HG03439 (cell line): ENCODE measurements around the gene YPEL2.
"Not testable (repeated sequence)": the region's sequence is repeated elsewhere in the genome, so short reads cannot be mapped to it uniquely, and the experiment has no call there.

ENCODE experiments used
- ATAC-seq: cut with Tn5 transposase; IDR thresholded peaks from one replicate; pipeline ENCODE4 v1.9.1; 2021; ENCODE audit warnings: mild to moderate bottlenecking, moderate library complexity; ENCODE audit not compliant: unreplicated experiment

Gene YPEL2

DNA sequence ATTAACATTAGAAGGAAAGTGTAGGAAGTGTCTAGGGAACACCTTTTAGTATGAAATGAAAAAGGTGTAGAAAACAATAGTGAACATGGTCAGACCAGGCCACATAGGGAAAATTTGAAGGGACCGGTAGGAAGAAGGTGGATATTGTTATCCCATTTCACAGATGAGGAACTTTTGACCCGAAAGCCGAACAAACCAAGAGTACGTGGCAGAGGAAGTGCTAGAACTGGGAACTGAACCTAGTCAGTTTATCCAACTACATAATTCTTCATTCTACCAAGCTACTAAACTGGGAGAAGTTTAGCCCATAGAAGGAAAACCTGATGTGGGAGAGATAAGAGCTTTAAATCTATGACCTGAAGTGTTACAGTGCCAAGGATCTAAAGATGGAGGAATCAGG is 43.2 kb downstream of the YPEL2 start:
- no peak for ATAC-seq

DNA sequence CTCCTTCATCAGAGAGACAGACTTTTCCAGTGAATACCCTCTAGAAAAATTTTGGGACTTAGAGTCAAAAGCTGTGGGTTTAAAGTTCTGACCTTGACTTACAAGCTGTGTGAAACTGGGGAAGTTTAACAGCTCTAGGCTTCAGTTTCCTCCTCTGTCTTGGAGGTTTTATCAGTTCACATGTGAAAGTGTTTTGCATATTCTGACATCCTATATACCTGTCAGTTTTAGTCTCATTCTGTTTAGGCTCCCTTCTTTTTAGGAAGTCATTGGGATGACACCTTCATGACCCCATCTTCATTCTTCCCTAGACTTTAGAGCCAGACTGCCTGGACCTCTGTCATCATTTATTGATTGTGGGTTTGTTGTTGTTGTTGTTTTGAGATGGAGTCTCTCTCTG is 44.4 kb downstream of the YPEL2 start:
- no peak for ATAC-seq

DNA sequence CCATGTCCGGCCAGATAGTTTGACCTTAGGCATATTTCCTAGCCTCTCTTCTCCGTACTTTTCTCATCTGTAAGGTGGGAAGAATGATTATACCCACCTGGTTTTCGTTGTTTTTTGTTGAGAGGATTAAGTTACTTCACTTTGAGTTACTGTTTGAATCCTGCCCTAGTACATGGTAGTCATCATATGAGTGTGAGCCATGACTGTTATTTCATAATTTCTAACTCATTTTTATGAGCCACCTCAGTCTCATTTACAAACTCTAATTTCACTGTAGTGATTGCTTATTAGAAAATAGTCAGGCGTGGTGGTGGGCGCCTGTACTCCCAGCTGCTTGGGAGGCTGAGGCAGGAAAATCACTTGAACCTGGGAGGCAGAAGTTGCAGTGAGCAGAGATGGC is 45.1 kb downstream of the YPEL2 start:
- no peak for ATAC-seq

DNA sequence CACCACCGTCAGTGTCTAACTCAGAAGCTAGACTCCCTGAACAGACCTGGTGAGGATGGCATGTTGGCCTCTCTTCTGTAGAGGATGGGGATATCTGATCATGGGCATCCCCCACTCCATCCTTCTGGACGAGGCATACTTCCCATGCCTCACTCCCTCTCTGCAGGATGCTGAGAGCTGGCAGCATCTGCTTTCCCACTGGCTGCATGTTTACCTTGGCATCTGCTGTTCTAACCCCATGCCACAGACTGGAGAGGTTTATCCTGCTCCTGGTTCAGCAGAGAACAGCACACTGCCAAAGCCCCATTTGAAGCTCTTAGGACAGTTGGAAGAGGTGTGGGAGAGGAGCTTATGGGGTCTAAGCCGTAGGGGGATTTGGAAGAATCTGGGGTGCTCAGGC is 46.0 kb downstream of the YPEL2 start:
- no peak for ATAC-seq

DNA sequence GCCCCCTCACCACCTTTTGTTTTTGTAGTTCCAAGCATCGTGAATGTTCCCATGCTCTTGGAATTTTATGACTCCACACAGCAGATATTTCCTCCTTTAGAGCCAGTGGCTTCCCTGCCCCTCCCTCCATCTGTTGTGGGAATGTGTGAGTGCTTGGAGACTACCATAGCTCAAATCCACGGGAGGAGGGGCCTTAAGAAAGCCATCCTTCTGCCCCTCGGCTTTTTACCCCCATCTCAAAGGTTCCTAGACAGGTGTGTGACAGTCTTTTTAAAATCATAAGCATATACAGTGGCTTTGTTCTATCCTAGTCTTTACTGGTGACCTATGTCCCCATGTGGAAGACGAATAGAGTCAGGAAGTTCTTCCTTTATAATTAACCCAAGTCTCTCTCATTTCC is 47.2 kb downstream of the YPEL2 start:
- no peak for ATAC-seq

DNA sequence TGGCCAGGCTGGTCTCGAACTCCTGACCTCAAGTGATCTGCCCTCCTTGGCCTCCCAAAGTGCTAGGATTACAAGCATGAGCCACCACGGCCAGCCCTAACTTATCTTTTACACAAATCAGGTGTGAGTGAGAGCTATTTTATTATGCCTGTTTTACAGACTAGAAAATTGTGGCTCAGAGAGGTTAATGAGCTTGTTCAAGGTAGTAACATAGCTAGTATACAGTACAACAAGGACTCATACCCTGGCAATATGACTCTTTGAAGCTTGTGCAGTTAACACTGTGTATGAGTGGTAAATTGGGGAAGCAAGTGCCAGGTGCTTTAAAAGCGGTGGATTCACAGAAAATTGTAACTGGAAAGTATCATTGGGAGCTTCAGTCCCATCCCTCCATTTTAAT is 49.0 kb downstream of the YPEL2 start:
- ATAC-seq, result no peak

DNA sequence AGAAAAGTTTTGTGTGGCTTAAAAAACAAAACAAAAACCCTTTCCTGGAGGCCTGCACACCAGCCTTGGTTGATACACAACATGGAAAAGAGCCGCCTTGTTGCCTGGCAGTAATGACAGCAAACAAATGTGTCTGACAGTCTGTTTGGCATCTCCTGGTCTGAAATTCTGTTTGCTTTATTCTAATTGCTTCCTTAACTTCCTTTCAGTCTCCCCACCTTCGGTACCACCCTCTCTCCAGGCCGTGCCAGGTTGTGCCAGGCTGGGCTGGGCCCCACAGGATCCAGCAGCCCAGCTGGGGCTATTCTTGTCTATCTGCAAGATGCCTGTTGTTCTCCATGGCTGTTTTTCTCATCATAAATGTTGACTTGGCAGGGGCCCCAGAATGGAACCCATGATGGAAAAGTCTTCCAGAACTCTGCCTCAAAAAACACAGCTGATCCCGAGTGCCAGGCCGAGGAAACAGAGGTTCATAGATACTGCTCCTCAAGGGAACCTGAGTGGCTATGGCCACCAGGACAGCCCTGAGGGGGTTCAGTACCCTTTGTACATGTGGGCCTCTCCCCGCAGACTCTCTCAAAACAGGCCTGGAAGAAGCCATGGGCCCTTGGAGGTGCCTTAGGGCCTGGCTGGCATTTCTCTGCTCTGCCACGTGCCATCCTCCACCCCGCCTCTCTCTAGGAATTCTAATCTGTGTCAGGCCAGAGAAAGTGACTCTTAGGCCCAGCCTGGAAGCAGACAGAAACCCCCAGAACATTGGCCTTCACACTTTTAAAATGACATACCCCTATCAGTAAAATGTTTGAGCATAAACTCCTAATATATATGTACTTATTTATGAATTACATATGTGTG is 50.5 kb downstream of the YPEL2 start:
- no peak for ATAC-seq

DNA sequence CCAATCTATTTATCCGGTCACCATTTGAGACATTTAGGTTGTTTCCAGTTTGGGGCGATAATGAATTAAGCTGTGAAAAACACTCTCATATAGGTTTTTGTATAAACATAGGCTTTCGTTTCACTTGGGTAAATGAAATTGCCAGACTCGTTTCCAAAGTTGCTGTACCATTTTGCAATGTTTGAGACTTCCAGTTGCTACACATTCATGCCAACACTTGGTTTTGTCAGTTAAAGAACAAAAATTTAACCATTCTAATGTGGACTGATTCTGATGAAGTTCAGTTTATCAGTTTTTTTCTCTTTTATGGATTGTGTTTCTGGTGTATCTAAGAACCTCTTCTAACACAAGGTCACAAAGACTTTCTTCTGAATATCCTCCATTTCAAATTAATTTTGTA is 52.4 kb downstream of the YPEL2 start:
- ATAC-seq, result no peak

DNA sequence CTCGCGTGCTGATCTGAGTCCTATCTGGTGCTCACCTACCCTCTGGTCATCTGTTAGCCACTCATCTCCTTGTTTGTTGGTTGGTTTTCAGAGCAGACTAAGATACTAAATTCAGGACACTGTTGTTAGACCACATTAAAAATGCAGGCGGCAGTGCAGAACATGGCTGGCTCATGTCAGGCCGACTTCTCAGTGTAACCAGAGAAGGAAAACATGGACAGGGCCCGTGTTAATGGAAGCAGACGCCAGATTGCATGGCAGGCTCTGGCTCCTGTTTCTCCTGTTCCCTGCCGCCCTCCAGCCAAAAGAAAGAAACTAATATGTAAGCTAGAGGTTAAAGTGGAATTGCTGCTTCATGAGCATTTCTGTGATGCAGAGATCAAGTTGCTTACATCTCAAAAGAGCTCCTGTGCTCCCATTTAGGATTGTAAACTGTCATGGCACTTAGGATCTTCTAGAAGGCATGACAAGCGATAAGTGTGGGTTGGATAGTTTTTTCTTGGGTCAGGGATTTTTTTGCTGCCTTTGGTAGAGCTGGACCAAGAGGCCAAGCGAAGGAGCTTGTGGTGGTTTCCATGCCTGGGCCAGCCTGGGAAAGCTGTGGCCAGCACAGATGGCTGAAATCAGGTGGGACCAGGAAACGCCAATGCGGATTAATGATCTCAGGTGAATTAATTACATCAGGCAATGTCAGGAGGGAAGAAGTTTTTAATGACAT is 56.1 kb downstream of the YPEL2 start:
- ATAC-seq, result no peak

DNA sequence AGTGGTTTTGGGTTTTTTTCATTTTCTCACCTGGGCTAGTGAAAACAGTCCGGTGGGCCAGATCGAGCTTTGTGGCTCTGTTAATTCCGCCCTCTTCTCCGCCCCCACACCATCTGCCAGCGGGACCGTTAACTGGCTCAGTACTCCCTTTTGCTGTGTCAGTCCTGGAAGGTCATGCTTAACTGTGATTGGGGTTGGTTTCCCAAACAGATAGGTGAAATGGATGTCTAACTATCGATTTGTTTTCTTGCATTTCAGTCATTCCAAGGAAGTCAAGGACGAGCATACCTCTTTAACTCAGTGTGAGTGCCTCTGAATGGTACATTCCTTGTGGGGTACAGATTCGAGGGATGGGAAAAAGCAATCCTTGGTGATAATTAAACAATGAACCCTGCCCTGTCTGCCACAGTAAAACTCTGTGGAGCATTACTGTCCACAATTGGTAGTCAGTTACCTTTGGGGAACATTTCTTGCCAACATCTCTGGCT is 56.7 kb downstream of the YPEL2 start:
- no peak for ATAC-seq

DNA sequence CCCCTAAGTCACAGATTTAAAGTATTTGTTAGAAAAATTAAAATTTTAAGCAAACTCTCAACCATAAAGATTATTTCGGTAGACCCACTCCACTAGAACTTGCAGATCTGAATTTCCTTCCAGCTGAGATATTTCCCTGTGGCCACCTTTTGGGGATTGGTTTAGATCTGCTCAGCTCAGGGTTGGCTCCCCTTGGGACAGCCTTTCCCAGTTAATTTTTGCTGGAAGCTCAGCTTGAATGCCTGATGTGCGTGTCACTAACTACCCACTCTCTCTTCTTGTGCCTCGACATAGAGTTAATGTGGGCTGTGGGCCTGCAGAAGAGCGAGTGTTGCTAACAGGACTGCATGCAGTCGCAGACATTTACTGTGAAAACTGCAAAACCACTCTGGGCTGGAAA is 57.6 kb downstream of the YPEL2 start:
- ATAC-seq, result no peak

DNA sequence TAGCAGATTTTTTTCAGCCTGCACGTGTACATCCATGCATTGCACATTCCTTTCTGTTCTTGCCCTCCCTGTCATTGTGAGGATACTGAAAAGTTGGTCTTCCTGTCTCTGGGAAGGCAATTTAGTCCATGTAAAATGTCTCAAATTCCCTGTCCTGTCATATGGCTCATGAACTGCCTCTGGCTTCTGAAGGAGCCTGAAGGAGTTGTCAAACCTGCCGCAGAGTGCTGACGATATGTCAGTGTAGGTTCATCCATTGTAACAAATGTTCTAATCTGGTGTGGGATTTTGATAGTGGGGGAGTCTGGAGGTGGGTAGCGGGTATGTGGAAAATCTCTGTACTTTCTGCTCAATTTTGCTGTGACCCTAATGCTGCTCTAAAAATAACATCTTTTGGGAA is 59.6 kb downstream of the YPEL2 start:
- ATAC-seq, result no peak

DNA sequence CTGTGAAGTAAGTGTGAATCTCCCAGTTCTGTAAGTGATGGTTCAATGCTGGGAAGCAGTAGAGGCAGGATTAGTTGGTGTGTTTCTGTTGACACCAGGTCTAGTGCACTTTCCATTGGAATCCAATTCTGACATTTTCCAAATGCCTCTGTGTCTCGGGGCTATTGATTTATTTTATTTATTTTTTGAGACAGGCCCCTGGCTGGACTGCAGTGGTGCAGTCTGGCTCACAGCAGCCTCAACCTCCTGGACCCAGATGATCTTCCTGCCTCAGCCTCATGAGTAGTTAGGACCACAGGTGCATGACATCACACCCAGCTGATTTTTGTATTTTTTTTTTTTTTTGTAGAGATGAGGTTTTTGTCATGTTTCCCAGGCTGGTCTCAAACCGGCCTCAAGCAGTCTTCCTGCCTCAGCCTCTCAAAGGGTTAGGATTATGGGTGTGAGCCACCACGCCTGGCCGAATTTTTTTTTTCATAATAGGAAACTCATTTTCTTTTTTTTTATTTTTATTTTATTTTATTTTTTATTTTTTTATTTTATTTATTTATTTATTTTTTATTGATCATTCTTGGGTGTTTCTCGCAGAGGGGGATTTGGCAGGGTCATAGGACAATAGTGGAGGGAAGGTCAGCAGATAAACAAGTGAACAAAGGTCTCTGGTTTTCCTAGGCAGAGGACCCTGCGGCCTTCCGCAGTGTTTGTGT is 61.7 kb downstream of the YPEL2 start:
- no peak for ATAC-seq

DNA sequence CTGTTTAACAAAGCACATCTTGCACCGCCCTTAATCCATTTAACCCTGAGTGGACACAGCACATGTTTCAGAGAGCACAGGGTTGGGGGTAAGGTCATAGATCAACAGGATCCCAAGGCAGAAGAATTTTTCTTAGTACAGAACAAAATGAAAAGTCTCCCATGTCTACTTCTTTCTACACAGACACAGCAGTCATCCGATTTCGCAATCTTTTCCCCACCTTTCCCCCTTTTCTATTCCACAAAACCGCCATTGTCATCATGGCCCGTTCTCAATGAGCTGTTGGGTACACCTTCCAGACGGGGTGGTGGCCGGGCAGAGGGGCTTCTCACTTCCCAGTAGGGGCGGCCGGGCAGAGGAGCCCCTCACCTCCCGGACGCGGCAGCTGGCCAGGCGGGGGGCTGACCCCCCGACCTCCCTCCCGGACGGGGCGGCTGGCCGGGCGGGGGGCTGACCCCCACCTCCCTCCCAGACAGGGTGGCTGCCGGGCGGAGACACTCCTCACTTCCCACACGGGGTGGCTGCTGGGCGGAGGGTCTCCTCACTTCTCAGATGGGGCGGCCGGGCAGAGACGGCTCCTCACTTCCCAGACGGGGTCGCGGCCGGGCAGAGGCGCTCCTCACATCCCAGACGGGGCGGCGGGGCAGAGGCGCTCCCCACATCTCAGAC is 62.4 kb downstream of the YPEL2 start:
- ATAC-seq, result not testable (repeated sequence)

DNA sequence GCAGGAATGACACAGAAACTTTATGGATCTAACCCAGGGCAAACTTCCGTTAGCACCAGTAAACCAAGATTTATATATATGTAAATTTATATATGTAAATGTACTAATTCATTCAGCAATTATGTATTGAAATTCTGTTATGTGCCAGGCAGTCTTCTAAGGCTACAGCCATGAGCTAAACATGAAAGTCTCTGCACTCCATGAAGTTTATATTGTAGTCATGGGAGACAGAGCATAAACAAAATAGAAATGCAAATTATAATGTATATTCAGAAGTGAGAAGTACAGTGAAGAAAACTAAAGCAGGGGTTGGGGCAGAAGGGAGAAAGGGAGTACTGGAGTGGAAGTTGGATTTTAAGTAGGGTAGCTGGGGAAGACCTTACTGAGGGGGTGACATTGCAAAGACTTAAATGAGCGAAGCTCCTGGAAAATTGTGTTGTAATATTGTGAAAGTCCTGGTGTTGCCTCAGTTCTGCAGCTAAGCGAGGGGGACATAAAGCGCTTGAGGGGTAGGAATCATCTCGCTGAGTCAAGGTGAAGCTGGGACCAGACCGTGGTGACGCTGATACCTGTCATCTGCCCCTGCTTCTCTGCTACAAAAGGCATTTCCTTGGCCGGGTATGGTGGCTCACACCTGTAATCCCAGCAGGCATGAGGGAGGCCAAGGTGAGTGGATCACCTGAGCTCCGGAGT is 64.8 kb downstream of the YPEL2 start:
- no peak for ATAC-seq

DNA sequence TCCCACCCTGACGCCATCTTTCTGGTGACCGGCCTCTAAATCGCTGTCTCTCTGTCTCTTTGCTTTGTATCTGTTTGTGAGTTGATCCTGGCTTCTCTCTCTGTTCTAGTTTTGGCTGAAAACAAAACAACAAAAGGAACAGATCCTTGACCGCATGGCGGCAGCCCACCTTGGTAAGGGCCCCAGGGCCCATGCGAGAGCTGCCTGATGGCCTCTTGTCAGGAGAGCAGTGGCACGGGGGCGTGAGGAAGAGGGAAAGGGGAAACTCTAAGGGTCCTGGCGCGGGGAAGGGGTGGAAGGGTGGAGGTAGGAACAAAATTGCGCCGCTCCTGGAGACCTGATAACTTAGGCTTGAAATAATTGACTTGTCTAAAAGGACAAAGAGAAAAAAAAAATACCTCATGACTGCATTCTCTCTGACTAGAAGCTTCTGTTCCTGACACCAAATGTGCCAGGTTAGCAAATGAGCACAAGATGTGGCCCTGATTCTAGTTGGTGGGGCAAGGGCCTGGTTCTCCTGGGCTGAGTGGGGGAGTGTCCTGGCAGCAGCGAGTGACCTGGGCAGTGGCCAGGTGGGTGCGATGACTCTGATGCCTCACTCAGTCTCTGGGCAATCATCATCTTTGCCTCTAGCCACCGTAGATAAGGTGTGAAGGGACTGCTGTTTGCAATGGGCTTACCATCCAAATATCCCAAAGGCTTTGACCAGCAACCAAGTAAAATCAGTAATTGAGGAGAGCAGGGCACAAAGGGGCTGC is 66.0 kb downstream of the YPEL2 start:
- ATAC-seq, result no peak

DNA sequence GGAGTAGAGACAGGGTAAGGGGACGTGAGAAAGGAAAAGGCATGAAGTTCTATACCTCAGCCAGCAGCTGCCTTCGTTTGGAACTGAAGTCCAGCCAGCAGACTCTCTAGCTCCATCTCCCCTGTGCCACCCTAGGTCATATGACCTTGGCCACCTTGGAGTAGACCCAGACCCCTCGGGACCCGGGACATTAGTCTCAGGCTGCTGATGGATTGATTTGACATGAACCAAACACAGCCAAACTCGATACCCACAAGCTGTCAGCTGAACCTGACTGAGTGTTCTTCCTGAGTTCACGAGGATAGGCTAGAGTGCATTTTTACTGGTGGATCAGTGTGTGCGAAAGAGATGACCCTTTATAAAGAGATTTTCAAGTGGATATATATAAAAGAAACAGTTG is 68.5 kb downstream of the YPEL2 start:
- ATAC-seq, result no peak

DNA sequence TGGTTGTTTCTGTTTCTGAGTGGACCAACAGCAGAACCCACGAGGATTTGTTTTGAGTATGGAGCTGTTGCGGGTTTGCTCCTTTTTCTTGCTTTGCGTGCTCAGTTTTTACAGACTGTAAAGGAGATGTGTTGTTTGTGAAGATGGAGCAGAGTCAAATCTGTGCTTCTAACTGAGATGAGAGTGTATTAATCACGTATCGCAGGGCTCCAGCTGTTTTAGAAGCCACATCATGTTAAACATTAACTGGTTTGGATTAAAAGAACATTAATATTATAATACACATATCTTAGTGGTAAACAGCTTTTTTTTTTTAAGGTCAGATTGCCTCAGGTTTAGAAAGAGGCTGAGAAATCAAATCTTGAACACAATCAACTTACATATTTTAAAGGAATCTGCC is 69.4 kb downstream of the YPEL2 start:
- ATAC-seq, result no peak

DNA sequence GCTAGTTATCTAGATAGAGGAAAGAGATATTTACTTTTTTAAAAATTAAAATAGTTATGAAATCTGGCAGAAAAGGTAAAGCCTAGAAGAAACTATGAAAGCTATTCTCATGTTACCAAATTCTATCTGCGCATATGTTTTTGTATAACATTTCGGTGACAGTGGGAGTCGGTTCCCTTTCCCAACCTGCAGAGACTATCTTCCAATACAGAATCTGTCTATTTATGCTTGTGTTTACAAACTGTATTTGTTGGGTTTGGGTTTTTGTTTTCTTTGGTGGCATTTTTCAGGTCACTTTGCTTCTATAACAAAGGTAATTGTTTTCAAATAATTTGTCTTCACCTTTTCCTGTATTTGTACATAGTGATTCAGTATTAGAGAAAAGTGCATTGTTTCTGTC is 69.8 kb downstream of the YPEL2 start:
- no peak for ATAC-seq

DNA sequence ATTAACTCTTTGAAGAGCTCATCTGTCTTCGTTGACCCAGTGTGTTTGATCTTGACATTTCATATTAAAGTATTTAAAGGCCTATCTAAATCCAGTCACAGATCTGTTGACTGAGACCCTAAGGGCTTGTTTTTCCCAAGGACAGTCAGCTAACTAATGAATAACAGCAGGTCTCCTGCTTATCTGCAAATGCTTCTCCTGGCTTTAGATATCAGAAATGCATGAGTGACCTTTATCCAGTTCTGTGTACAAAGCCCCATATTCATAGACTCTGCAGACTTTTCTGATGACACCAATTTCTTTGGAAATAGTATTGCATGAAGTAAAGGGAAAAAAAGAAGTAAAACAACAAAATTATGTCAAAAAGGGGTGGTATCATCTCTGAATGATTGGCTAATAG is 70.3 kb downstream of the YPEL2 start:
- no peak for ATAC-seq
